NCI-H187 (cell line): ENCODE measurements around the gene TRHDE.

Source experiments
- DNase-seq, 2 experiments: peaks; one replicate each; lab custom pipeline; 2025; lab: John Stamatoyannopoulos, UW

TRHDE gene

GRCh38 chr12:72448089-72448488 is 175.9 kb downstream of the TRHDE start:
- no peak for DNase-seq

- no peak for DNase-seq
These were observed 176.6 kb downstream of the TRHDE start for GRCh38 chr12:72448805-72449204.

GRCh38 chr12:72453066-72453465 is 180.9 kb downstream of the TRHDE start:
- no peak for DNase-seq

GRCh38 chr12:72453550-72453949 is 181.4 kb downstream of the TRHDE start:
- DNase-seq: no peak

GRCh38 chr12:72464471-72464870 is 192.3 kb downstream of the TRHDE start:
- DNase-seq: no peak

- DNase-seq: no peak
These were observed 193.0 kb downstream of the TRHDE start for GRCh38 chr12:72465155-72465554.

GRCh38 chr12:72465940-72466630 is 193.9 kb downstream of the TRHDE start:
- no peak for DNase-seq

GRCh38 chr12:72467985-72468384 is 195.8 kb downstream of the TRHDE start:
- DNase-seq: no peak

GRCh38 chr12:72468505-72468904 is 196.3 kb downstream of the TRHDE start:
- DNase-seq: no peak

- no peak for DNase-seq
These were observed 199.6 kb downstream of the TRHDE start for GRCh38 chr12:72471806-72472205.

GRCh38 chr12:72472350-72472749 is 200.2 kb downstream of the TRHDE start:
- no peak for DNase-seq

GRCh38 chr12:72476301-72476700 is 204.1 kb downstream of the TRHDE start:
- DNase-seq: no peak

- DNase-seq: no peak
These were observed 213.0 kb downstream of the TRHDE start for GRCh38 chr12:72485017-72485701.

- no peak for DNase-seq
These were observed 219.3 kb downstream of the TRHDE start for GRCh38 chr12:72491426-72491825.

GRCh38 chr12:72493407-72493806 is 221.2 kb downstream of the TRHDE start:
- DNase-seq: no peak

- no peak for DNase-seq
These were observed 226.2 kb downstream of the TRHDE start for GRCh38 chr12:72498354-72498753.

- no peak for DNase-seq
These were observed 227.1 kb downstream of the TRHDE start for GRCh38 chr12:72499244-72499643.

GRCh38 chr12:72502546-72502945 is 230.4 kb downstream of the TRHDE start:
- DNase-seq: peak; percentile 51 to 67

- no peak for DNase-seq
These were observed 233.1 kb downstream of the TRHDE start for GRCh38 chr12:72505227-72505626.

- DNase-seq: no peak
These were observed 237.7 kb downstream of the TRHDE start for GRCh38 chr12:72509891-72510290.

GRCh38 chr12:72510772-72511171 is 238.6 kb downstream of the TRHDE start:
- no peak for DNase-seq

- DNase-seq: no peak
These were observed 239.3 kb downstream of the TRHDE start for GRCh38 chr12:72511498-72511897.

GRCh38 chr12:72511906-72512305 is 239.7 kb downstream of the TRHDE start:
- DNase-seq: no peak
